ENCODE results near the gene MAMDC4.
"Not testable (repeated sequence)": the region's sequence is repeated elsewhere in the genome, so short reads cannot be mapped to it uniquely, and the experiment has no call there.

Gene MAMDC4

DNA sequence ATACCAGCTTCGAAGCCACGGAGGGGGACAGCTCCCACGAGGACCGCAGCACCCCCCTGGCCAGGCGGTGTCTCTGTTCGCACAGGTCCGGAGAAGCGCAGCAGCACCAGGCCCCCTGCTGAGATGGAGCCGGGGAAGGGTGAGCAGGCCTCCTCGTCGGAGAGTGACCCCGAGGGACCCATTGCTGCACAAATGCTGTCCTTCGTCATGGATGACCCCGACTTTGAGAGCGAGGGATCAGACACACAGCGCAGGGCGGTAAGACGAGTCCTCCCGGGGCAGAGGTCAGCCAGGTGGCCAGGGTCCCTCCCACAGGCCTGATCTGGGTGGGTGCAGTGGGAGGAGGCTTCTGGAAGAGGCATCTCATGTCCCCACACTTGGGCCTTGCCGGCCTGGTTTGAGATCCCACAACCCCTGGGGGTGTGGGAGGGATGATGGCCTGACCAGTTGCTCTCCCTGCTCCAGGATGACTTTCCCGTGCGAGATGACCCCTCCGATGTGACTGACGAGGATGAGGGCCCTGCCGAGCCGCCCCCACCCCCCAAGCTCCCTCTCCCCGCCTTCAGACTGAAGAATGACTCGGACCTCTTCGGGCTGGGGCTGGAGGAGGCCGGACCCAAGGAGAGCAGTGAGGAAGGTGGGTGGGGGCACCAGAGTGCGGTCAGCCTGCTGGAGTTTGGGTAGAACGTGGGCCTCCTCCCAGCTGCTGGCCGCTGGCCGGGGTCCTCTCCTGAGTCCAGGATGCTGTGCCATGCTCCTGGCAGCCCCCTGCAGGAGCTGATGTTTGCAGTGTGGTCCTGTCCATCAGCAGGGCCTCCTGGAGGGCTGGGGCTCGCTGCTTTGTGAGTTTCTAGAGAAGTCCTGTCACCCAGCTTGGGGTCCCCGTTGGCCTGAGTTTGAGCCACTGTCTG is 12.7 kb upstream of the MAMDC4 start:
- ChIA-PET POLR2A (interaction anchor here (1.8 kb wide), 1 partner anchor 17 kb away, joined by 4 read pairs; no protein-coding TSS in a partner anchor), CTCF (no interaction called here)
- DNase-seq (ENCODE audit: extremely low spot score) = no peak
- TF ChIP-seq FOXA1 (IDR thresholded peaks at IDR 0.05) (no peak), L3MBTL2 (conservative IDR thresholded peaks at IDR 0.05) (no peak), NFRKB (IDR thresholded peaks at IDR 0.05) (no peak), HDGF (IDR thresholded peaks at IDR 0.05; ENCODE audit: borderline replicate concordance) (no peak), SP1 (IDR thresholded peaks at IDR 0.05) (no peak), FOXK2 (IDR thresholded peaks at IDR 0.05) (no peak), SUZ12 (IDR thresholded peaks at IDR 0.05) (no peak), ARNT (IDR thresholded peaks at IDR 0.05) (no peak), ELF4 (IDR thresholded peaks at IDR 0.05) (no peak), FOXM1 (IDR thresholded peaks at IDR 0.05; ENCODE audit: borderline replicate concordance) (no peak), CTBP1 (IDR thresholded peaks at IDR 0.05; ENCODE audit: borderline replicate concordance) (no peak), BHLHE40 (IDR thresholded peaks at IDR 0.05; ENCODE audit: borderline replicate concordance) (no peak), ZNF384 (IDR thresholded peaks at IDR 0.05) (no peak), LEF1 (IDR thresholded peaks at IDR 0.05; ENCODE audit: borderline replicate concordance) (no peak), TARDBP (IDR thresholded peaks at IDR 0.05) (no peak)
- TF ChIP-seq, protein P1, sequence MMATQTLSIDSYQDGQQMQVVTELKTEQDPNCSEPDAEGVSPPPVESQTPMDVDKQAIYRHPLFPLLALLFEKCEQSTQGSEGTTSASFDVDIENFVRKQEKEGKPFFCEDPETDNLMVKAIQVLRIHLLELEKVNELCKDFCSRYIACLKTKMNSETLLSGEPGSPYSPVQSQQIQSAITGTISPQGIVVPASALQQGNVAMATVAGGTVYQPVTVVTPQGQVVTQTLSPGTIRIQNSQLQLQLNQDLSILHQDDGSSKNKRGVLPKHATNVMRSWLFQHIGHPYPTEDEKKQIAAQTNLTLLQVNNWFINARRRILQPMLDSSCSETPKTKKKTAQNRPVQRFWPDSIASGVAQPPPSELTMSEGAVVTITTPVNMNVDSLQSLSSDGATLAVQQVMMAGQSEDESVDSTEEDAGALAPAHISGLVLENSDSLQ (IDR thresholded peaks at IDR 0.05) = no peak

DNA sequence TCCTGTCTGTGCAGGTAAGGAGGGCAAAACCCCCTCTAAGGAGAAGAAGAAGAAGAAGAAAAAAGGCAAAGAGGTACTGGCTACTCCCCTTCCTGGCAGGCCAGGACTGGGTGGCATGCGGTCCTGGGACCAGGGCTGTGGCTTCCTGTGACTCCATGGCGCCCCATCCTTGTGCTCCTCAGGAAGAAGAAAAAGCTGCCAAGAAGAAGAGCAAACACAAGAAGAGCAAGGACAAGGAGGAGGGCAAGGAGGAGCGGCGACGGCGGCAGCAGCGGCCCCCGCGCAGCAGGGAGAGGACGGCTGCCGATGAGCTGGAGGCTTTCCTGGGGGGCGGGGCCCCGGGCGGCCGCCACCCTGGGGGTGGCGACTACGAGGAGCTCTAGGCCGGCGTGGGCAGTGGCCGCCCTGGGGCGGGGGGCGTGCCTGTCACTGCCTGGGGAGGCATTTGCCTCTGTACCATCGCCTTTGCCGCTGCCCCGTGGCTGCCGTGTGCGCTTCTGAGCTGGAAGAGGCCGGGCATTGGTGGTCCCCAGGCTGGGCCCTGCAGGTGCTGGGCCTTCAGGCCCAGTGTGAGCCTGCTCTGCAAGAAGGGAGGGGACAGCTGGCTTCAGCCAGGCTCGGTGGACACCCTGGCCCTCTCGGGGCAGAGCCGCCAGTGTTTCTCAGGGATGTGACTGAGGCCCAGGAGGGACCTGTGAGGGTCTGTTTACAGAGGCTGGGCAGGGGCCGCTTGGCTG is 11.8 kb upstream of the MAMDC4 start:
- no peak for TF ChIP-seq SUZ12 (IDR thresholded peaks at IDR 0.05)
- TF ChIP-seq LEF1 (IDR thresholded peaks at IDR 0.05; ENCODE audit: borderline replicate concordance) = no peak
- TF ChIP-seq SP1 (IDR thresholded peaks at IDR 0.05) = no peak
- no peak for TF ChIP-seq FOXA1 (IDR thresholded peaks at IDR 0.05)
- ChIA-PET POLR2A (interaction anchor here (1.8 kb wide), 1 partner anchor 18 kb away, joined by 4 read pairs; no protein-coding TSS in a partner anchor), CTCF (no interaction called here)
- no peak for DNase-seq (ENCODE audit: extremely low spot score)

DNA sequence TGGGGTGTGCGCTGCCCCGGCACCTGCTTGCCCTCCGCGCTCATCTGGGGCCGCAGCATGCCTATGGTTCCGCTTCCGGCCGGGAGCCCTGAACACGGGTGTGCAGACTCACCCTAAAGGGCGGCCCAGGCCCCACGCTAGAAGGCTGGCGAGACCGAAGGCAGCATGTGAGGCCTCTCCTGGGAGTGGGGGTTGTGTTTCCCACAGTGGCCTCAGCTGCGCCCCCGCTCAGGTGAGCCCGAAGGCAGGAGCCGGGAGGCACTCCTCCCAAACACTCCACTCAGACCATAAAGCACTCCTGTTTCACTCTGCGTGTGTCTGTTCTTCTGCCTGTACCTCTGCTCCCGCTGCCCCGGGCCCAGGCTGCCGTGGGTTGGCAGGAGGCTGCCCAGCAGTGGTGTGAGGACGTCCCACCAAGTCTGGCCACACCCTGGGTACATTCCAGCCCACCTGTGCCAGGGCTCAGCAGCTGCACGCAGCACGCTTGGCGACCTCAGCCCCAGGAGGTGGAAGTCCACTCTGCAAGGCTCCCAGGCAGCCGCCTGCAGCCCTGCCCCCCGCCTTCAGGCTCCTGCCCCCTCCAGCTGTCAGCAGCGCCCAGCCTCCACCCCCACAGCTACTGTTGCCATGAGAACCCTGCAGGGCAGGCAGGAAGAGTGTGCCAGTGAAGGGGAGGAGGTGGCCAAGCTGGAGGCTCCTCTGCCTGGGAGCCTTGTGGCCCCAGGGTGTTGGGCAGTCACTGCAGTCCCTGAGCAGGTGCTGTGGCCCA is 11.1 kb upstream of the MAMDC4 start:
- ChIA-PET CTCF (interaction anchor here (0.6 to 1.9 kb wide), 2 partner anchors 16 to 188 kb away, joined by 3 to 6 read pairs; partner anchors contain the start of gene ABCA2), POLR2A (interaction anchor here (1.8 kb wide), 1 partner anchor 19 kb away, joined by 4 read pairs; no protein-coding TSS in a partner anchor)
- no peak for DNase-seq (ENCODE audit: extremely low spot score)
- TF ChIP-seq CTBP1 (IDR thresholded peaks at IDR 0.05; ENCODE audit: borderline replicate concordance) = no peak
- TF ChIP-seq LEF1 (IDR thresholded peaks at IDR 0.05; ENCODE audit: borderline replicate concordance) = no peak
- no peak for TF ChIP-seq SUZ12 (IDR thresholded peaks at IDR 0.05)
- TF ChIP-seq ARNT (IDR thresholded peaks at IDR 0.05) = no peak
- no peak for TF ChIP-seq NFRKB (IDR thresholded peaks at IDR 0.05)
- TF ChIP-seq SP1 (IDR thresholded peaks at IDR 0.05) = no peak
- no peak for TF ChIP-seq FOXA1 (IDR thresholded peaks at IDR 0.05)
- TF ChIP-seq TARDBP (IDR thresholded peaks at IDR 0.05) = no peak
- TF ChIP-seq FOXK2 (IDR thresholded peaks at IDR 0.05) = no peak
- TF ChIP-seq ELF4 (IDR thresholded peaks at IDR 0.05) = no peak
- no peak for TF ChIP-seq FOXM1 (IDR thresholded peaks at IDR 0.05; ENCODE audit: borderline replicate concordance)
- TF ChIP-seq BHLHE40 (IDR thresholded peaks at IDR 0.05; ENCODE audit: borderline replicate concordance) = no peak
- TF ChIP-seq, protein P1 (IDR thresholded peaks at IDR 0.05) = no peak
- no peak for TF ChIP-seq HDGF (IDR thresholded peaks at IDR 0.05; ENCODE audit: borderline replicate concordance)
- TF ChIP-seq ZNF384 (IDR thresholded peaks at IDR 0.05) = no peak

DNA sequence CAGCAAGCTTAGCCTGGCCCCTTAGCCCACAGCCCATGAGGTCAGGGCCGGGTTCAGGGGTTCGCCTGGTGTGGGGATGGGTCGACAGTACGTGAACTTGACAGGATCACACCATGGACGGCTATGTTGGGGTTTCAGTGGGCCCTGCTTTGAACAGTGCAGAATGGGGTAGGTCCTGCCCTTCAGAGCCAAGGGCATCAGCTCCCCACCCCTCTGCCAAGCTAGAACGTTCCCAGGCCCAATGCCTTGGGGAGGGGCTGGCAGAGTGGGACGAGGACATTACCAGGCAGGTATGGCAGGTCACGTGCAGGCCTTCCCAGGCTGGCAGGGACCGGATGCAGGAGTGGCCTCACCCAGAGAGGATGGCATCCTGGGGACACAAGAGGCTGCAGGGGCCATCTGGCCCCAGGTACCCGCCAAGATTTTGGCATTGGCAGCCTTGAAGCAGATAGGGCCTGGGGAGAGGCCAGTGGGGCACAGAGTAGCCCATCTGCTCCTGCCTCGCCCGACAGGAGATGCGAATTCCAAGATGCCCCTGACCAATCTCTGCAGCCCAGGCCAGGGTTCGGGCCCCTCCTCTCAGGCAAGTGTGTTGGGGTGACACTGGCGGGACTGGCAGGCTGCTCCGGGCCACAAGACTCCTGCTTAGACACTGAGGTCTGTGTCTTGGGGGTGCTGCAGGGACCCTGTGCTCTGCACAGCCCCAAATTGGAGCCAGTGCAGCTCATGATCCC is 10.3 kb upstream of the MAMDC4 start:
- CTCF ChIA-PET = interaction anchor here (0.5 to 1.9 kb wide), 7 partner anchors 12 to 187 kb away, joined by 3 to 8 read pairs (median 4); partner anchors contain the start of gene ABCA2
- not testable (repeated sequence) for DNase-seq (ENCODE audit: extremely low spot score)
- POLR2A ChIA-PET = interaction anchor here (0.8 to 2.0 kb wide), 2 partner anchors 16 to 34 kb away, joined by 4 to 8 read pairs; partner anchors contain the start of gene RABL6

DNA sequence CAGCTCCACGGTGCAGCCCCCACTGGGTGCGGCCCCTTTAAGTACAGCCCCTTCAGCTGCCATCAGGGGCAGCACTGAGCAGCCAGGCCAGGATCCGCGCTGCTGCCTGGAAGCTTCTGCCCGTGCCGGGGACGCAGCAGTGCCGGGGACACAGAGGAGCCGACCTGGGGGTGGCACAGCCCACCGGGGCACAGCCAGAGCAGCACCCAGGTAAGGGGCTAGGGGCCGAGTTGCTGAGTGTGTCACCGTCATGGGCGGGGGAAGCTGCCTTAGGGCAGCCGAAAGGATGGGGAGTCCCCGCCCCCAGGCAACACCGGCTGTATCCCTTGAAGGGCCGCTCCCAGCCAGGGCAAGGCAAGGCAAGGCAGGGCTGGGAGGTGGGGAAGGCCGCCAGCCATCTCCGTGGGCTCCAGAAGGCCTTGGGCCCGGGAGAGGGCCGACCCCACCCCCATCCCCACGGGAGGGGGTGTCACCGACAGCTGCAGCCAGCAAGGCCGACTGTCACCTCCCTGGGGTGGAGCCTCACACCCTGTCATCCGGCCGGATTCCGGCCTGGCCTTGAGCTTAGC is 9.7 kb upstream of the MAMDC4 start, which contains the start of gene AJM1:
AJM1 (plus strand) TSS at position 99 of the 569 bp plus-strand sequence. CDS start 1,937 bp downstream, outside the sequence.
- peak; percentile 74 for DNase-seq (ENCODE audit: extremely low spot score)
- ChIA-PET POLR2A (interaction anchor here (0.8 to 2.0 kb wide), 2 partner anchors 17 to 35 kb away, joined by 4 to 8 read pairs; partner anchors contain the start of gene RABL6), CTCF (interaction anchor here (0.5 to 1.9 kb wide), 10 partner anchors 10 to 193 kb away, joined by 3 to 8 read pairs (median 4); partner anchors contain the start of gene ABCA2)

DNA sequence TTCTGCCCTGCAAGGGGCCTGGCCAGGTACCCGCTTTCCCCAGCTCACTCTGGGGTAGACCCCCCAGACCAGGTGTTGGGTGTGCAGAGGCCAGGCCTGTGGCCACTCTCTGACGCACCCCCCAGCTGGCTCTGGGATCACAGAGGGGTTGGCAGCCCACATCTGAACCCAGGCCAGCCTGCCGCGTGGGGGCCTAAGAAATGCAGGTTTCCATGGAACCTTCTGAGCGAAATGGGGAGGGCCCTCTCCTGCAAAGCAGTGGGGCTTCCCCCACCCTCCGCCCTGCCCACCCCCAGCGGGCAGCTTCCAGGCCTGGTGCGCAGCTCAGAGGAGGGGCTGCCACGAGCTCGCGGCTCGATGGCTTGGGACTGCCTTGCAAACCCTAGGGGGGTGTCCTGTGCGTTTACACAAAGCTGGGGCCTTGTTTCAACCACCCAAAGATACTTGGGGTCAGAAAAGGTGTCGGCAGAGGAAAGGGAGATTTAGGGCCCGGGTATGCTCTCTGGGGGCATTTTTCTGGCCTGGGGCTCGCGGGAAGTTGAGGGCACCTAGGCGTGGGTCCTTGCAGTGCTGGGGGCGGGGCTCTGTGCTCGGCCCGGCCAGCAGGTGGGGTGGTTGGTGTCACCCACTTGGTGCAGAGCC is 8.9 kb upstream of the MAMDC4 start:
- not testable (repeated sequence) for DNase-seq (ENCODE audit: extremely low spot score)
- CTCF ChIA-PET = interaction anchor here (0.8 to 1.9 kb wide), 6 partner anchors 24 to 192 kb away, joined by 3 to 8 read pairs (median 4); partner anchors contain the start of gene ABCA2
- POLR2A ChIA-PET = interaction anchor here (2.0 kb wide), 1 partner anchor 36 kb away, joined by 8 read pairs; the partner anchor contains the start of gene RABL6

DNA sequence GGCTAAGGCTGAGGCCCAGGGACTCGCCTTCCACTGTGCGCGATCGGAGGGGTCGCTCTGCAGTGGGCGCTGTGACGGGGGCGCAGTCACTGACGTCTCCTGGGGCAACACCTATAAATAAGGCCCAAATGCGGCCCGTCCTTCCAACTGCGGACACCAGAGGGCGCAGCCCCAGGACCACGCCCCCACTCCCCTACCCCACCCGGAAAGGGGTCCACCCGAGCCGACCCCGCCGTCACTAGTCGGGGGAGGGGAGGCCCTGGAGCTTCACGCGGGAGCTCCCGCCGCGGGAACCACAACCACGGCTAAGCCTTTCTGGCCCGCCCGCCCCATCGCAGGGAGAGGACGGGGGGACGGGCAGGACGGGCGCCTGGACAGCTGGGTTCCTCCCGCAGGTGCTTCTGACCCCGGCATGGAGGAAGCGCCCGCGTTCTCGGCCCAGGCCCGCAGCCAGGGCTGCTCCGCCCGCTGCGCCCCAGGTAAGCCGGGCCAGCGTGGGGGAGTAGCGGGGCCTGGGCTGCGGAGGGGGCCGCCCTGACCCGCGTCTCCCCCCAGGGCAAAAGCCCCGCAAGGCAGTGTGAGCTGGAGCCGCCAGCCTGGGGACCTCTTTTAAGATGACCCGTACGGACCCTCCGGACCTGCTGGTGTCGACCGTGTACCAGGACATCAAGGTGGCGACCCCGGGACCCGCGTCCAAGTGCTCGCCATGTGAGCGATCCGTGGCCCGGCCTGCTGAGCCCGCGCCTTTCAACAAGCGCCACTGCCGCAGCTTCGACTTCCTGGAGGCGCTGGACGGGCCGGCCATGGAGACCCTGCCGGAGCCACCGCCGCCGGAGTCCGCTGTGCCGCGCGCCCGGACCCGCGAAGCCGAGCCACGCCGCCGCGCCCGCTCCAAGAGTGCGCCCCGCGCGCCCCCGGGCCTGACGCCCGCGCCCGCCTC is 8.1 kb upstream of the MAMDC4 start:
- CTCF ChIA-PET = interaction anchor here (1.6 kb wide), 1 partner anchor 191 kb away, joined by 5 read pairs; no protein-coding TSS in a partner anchor
- DNase-seq (ENCODE audit: extremely low spot score); POLR2A ChIA-PET: not testable (repeated sequence)
